ENCODE measurements around the gene LRRC19. TPM values are rescaled to one million over a fixed set of nuclear protein-coding genes. Genes with fewer than 3 reads are reported as not detected.

The LRRC19 gene
- total and polyA plus RNA-seq, 2 donors from 2014 or later = 14.8 to 17.6 TPM

- H3K9me3 ChIP-seq (ENCODE audit: control insufficient read depth in 2 of 3, insufficient read depth in 1 of 3, low read length in 3 of 3) = no peaks in the 10 kb centered on the region
- H3K27me3 ChIP-seq (ENCODE audit: control insufficient read depth, insufficient read depth, low read length) = no peaks in the 10 kb centered on the region
- no peak overlapping the region for H3K9ac ChIP-seq (ENCODE audit: low read length in 3 of 3)
- H3K4me1 ChIP-seq (ENCODE audit: control insufficient read depth in 2 of 3, insufficient read depth in 2 of 3, low read depth in 1 of 3, low read length in 3 of 3) = peaks cover 0 to 6% (median 0%) of the 10 kb centered on the region in 3 donors
- no peak for TF ChIP-seq CTCF (IDR thresholded peaks at IDR 0.05; ENCODE audit: borderline replicate concordance, extremely low read depth, insufficient read depth)
- no peak for FAIRE-seq
- no peak overlapping the region for H3K27ac ChIP-seq (ENCODE audit: low read depth in 2 of 2, low read length in 2 of 2)
- no peak overlapping the region for H3K4me3 ChIP-seq (ENCODE audit: low read length in 3 of 3)
- intact Hi-C loops (cut with DNase I) = no loop called here
- no peak for DNase-seq
- H3K36me3 ChIP-seq (ENCODE audit: control insufficient read depth in 2 of 3, insufficient read depth in 3 of 3, low read length in 3 of 3) = no peaks in the 10 kb centered on the region
Measured at GRCh38 chr9:26950521-26950920, 55.0 kb downstream of the LRRC19 start.

GRCh38 chr9:26949637-26950069, 55.8 kb downstream of the LRRC19 start:
- intact Hi-C loops (cut with DNase I) = no loop called here
- TF ChIP-seq CTCF (IDR thresholded peaks at IDR 0.05; ENCODE audit: borderline replicate concordance, extremely low read depth, insufficient read depth) = no peak
- FAIRE-seq (no peak), DNase-seq (no peak)
- H3K9me3 ChIP-seq (ENCODE audit: control insufficient read depth in 2 of 3, insufficient read depth in 1 of 3, low read length in 3 of 3) = no peaks in the 10 kb centered on the region
- H3K4me3 ChIP-seq (ENCODE audit: low read length in 3 of 3) = no peak overlapping the region
- H3K27ac ChIP-seq (ENCODE audit: low read depth in 2 of 2, low read length in 2 of 2) = no peak overlapping the region
- no peaks in the 10 kb centered on the region for H3K36me3 ChIP-seq (ENCODE audit: control insufficient read depth in 2 of 3, insufficient read depth in 3 of 3, low read length in 3 of 3)
- H3K27me3 ChIP-seq (ENCODE audit: control insufficient read depth, insufficient read depth, low read length) = no peaks in the 10 kb centered on the region
- H3K4me1 ChIP-seq (ENCODE audit: control insufficient read depth in 2 of 3, insufficient read depth in 2 of 3, low read depth in 1 of 3, low read length in 3 of 3) = peaks cover 0 to 3% (median 0%) of the 10 kb centered on the region in 3 donors
- no peak overlapping the region for H3K9ac ChIP-seq (ENCODE audit: low read length in 3 of 3)

GRCh38 chr9:26947736-26948135, 57.7 kb downstream of the LRRC19 start:
- no peak for FAIRE-seq
- intact Hi-C loops (cut with DNase I) = no loop called here

More at GRCh38 chr9:26947736-26948135, 57.7 kb downstream of the LRRC19 start:
- H3K4me1 ChIP-seq (ENCODE audit: control insufficient read depth in 2 of 3, insufficient read depth in 2 of 3, low read depth in 1 of 3, low read length in 3 of 3) = peaks cover 0 to 3% (median 0%) of the 10 kb centered on the region in 3 donors
- no peak for TF ChIP-seq CTCF (IDR thresholded peaks at IDR 0.05; ENCODE audit: borderline replicate concordance, extremely low read depth, insufficient read depth)
- DNase-seq = peak in 1 of 5 donors; percentile 22
- H3K9me3 ChIP-seq (ENCODE audit: control insufficient read depth in 2 of 3, insufficient read depth in 1 of 3, low read length in 3 of 3) = no peaks in the 10 kb centered on the region
- peak overlapping the region; percentile 95 to 98 (median 96) for H3K4me3 ChIP-seq (ENCODE audit: low read length in 3 of 3)
- H3K9ac ChIP-seq (ENCODE audit: low read length in 3 of 3) = peak overlapping the region; percentile 86 to 92 (median 86)
- H3K27me3 ChIP-seq (ENCODE audit: control insufficient read depth, insufficient read depth, low read length) = no peaks in the 10 kb centered on the region
- H3K36me3 ChIP-seq (ENCODE audit: control insufficient read depth in 2 of 3, insufficient read depth in 3 of 3, low read length in 3 of 3) = no peaks in the 10 kb centered on the region
- peak overlapping the region in 1 of 2 donors; percentile 99 for H3K27ac ChIP-seq (ENCODE audit: low read depth in 2 of 2, low read length in 2 of 2)
